ENCODE results near the gene PAM16.

Gene PAM16

GRCh38 chr16:4383591-4384444 is 32.7 kb upstream of the PAM16 start:
- DNase-seq: no peak

- DNase-seq: no peak
Measured at GRCh38 chr16:4382795-4383357, 31.8 kb upstream of the PAM16 start.

- DNase-seq: no peak
Measured at GRCh38 chr16:4381935-4382794, 31.0 kb upstream of the PAM16 start.

GRCh38 chr16:4381072-4381934 is 30.2 kb upstream of the PAM16 start:
- DNase-seq: no peak

- no peak for DNase-seq
Measured at GRCh38 chr16:4380119-4381063, 29.3 kb upstream of the PAM16 start.

GRCh38 chr16:4378999-4379690 is 28.0 kb upstream of the PAM16 start:
- no peak for DNase-seq

- DNase-seq: no peak
Measured at GRCh38 chr16:4378161-4378666, 27.1 kb upstream of the PAM16 start.

GRCh38 chr16:4377573-4378154 is 26.5 kb upstream of the PAM16 start:
- no peak for DNase-seq

GRCh38 chr16:4376893-4377572 is 25.9 kb upstream of the PAM16 start:
- DNase-seq: no peak

- DNase-seq: no peak
Measured at GRCh38 chr16:4376126-4376892, 25.2 kb upstream of the PAM16 start.

GRCh38 chr16:4375717-4376116 is 24.6 kb upstream of the PAM16 start:
- no peak for DNase-seq

GRCh38 chr16:4373909-4374742 is 23.0 kb upstream of the PAM16 start:
- DNase-seq: no peak

GRCh38 chr16:4373356-4373908 is 22.3 kb upstream of the PAM16 start:
- no peak for DNase-seq

- DNase-seq: no peak
Measured at GRCh38 chr16:4372578-4373355, 21.6 kb upstream of the PAM16 start.

- DNase-seq: no peak
Measured at GRCh38 chr16:4372001-4372577, 21.0 kb upstream of the PAM16 start.

GRCh38 chr16:4371357-4372000 is 20.4 kb upstream of the PAM16 start, which contains the start of gene VASN:
Gene VASN, plus strand, starts transcription at chr16:4371848. Its CDS starts 9,030 bp downstream, at chr16:4380878.
- no peak for DNase-seq

All from NCI-H1048 (cell line).